Activated CD8-positive, alpha-beta memory T cell treated with anti-CD3 and anti-CD28 coated beads, Interleukin-2, amount 10 ng/mL, durations not matched to agents 7 days and 5 days (primary cell): ENCODE data around the gene PRDM16. TPM values are rescaled to one million over a fixed set of nuclear protein-coding genes. Genes with fewer than 3 reads are reported as not detected.

Experiments used
- ATAC-seq: fragments of 150-1000 bp; cut with Tn5 transposase; one replicate; pipeline ENCODE4 v1.10.0; 2021; ENCODE audit warnings: moderate library complexity
- CTCF ChIA-PET: fragments of 350-600 bp; sonication (Branson Sonifier 250); formaldehyde crosslinking; loops from one replicate; lab custom pipeline; 2021; ENCODE audit warnings: antibody characterized with exemption; lab: Charles Lee
- DNase-seq: peaks from one replicate; pipeline ENCODE4 v3.0.0-alpha.2; 2020
- H3K27ac Mint-ChIP-seq: one replicate; pipeline ENCODE4 v1.8.0; 2021; ENCODE audit warnings: mild to moderate bottlenecking, mixed read lengths
- H3K27me3 Mint-ChIP-seq: one replicate; pipeline ENCODE4 v1.8.0; 2021; ENCODE audit warnings: mixed read lengths
- H3K36me3 Mint-ChIP-seq: one replicate; pipeline ENCODE4 v1.8.0; 2021; ENCODE audit warnings: mild to moderate bottlenecking, mixed read lengths
- H3K4me1 Mint-ChIP-seq: one replicate; pipeline ENCODE4 v1.8.0; 2021; ENCODE audit warnings: mixed read lengths
- H3K4me3 Mint-ChIP-seq: one replicate; pipeline ENCODE4 v1.8.0; 2021; ENCODE audit warnings: mild to moderate bottlenecking, moderate library complexity, mixed read lengths
- H3K9me3 Mint-ChIP-seq: one replicate; pipeline ENCODE4 v1.8.0; 2022; ENCODE audit warnings: low read depth, mixed read lengths
- total RNA-seq, 2 experiments: library from RNA; stranded (reverse); gene quantifications; one replicate each; pipeline ENCODE4 v1.2.3, GENCODE V29; 2021

The PRDM16 gene
- total RNA-seq, 2 experiments from 2014 or later = not detected

- ATAC-seq = no peak
- H3K4me1 Mint-ChIP-seq = peaks cover 5% of the 10 kb centered on the region
- no peaks in the 10 kb centered on the region for H3K27me3 Mint-ChIP-seq
- H3K27ac Mint-ChIP-seq = no peak overlapping the region
- no peak overlapping the region for H3K4me3 Mint-ChIP-seq
- H3K9me3 Mint-ChIP-seq = no peaks in the 10 kb centered on the region
- no peaks in the 10 kb centered on the region for H3K36me3 Mint-ChIP-seq
- no peak for DNase-seq
- CTCF ChIA-PET = no interaction called here
Observed at GRCh38 chr1:3028531-3029282, 40.3 kb upstream of the PRDM16 start.

GRCh38 chr1:3029481-3029961, 39.5 kb upstream of the PRDM16 start:
- Mint-ChIP-seq H3K4me1 (peaks cover 5% of the 10 kb centered on the region), H3K4me3 (no peak overlapping the region), H3K27ac (no peak overlapping the region), H3K27me3 (no peaks in the 10 kb centered on the region), H3K9me3 (no peaks in the 10 kb centered on the region), H3K36me3 (no peaks in the 10 kb centered on the region)
- ATAC-seq (no peak), DNase-seq (no peak)
- CTCF ChIA-PET = no interaction called here

DNA sequence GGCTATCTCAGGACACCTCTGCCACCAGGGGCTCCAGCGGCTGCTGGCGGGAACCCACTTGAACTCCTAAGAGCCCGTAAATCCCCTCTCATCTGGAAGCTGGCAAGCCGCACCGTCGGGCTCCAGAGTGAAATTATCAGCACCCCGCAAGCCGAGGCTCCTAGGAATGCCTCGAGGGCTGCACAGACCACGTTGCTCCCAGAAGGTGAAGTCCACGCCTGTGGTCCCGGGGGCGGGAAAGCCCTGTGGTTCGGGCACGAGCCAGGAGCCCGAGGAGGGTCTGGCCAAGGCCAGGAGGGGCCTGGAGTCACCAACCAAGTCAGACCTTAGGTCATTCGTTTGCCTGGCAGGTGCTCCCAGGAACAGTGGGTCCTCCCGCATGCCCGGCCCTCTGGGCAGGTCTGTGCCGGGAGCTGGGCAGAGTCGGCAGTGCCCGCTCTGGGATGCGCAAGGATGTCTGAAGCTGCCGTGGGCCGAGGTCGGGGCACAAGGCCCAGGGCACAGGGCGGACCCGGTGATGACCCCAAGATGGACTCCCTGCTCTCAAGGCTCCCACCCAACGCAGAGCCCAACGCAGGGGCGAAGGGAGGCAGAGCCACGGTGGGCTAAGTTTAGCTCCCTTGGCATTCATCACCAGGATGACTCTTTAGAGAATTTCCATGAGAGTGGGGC, 38.9 kb upstream of the PRDM16 start:
- no peak overlapping the region for H3K27ac Mint-ChIP-seq
- H3K27me3 Mint-ChIP-seq = no peaks in the 10 kb centered on the region
- CTCF ChIA-PET = no interaction called here
- no peaks in the 10 kb centered on the region for H3K9me3 Mint-ChIP-seq
- DNase-seq (no peak), ATAC-seq (no peak)
- H3K4me1 Mint-ChIP-seq = peaks cover 5% of the 10 kb centered on the region
- no peak overlapping the region for H3K4me3 Mint-ChIP-seq
- no peaks in the 10 kb centered on the region for H3K36me3 Mint-ChIP-seq

- no peaks in the 10 kb centered on the region for H3K36me3 Mint-ChIP-seq
- peaks cover 5% of the 10 kb centered on the region for H3K4me1 Mint-ChIP-seq
- H3K27ac Mint-ChIP-seq = no peak overlapping the region
- ATAC-seq (no peak), DNase-seq (no peak)
- no peaks in the 10 kb centered on the region for H3K9me3 Mint-ChIP-seq
- H3K27me3 Mint-ChIP-seq = no peaks in the 10 kb centered on the region
- CTCF ChIA-PET = no interaction called here
- no peak overlapping the region for H3K4me3 Mint-ChIP-seq
Observed at GRCh38 chr1:3030663-3031381, 38.2 kb upstream of the PRDM16 start.

DNA sequence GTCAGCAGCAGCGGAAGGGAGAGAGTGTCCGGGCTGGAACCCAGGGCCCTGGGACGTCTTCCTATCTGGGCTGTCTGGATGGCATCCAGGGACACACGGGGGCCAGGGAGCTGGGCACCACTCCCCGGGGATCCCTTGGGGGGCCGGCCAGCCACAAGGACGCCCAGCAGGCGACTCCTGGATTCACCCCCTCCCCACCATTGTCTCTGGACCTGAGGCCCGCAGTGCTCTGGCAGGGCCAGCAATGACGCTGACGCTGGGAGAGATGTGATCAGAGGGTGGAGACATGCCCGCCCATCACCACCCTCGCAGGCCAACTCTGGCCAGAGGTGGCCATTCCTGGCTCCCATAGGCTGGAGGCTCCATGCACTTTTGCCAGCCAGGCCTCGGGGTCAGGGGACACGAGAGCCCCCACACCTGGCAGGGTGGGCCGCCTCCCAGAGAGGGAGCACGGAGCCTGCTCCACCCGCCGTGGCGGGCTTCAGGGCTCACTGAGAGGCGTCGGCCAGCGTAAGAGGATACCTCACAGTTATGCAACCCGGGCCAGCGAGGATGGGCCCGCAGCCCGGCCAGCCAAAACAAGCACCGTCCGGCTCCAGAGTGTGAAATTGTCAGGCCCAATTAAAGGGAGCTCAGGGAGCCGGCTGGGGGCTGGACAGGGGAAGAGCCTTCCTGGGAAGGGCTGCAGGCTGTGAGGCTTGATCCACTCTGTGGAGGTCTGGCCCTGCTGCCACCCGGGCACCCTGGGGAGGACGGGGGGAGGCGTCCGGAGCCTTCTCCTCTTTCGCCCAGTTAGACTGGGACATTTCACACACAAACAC, 37.4 kb upstream of the PRDM16 start:
- no peak for ATAC-seq
- Mint-ChIP-seq H3K4me3 (no peak overlapping the region), H3K36me3 (no peaks in the 10 kb centered on the region), H3K27me3 (no peaks in the 10 kb centered on the region), H3K4me1 (peaks cover 5% of the 10 kb centered on the region), H3K27ac (no peak overlapping the region), H3K9me3 (no peaks in the 10 kb centered on the region)
- CTCF ChIA-PET = no interaction called here
- no peak for DNase-seq

GRCh38 chr1:3032371-3033039, 36.5 kb upstream of the PRDM16 start:
- ATAC-seq = no peak
- peaks cover 5% of the 10 kb centered on the region for H3K4me1 Mint-ChIP-seq
- no peaks in the 10 kb centered on the region for H3K9me3 Mint-ChIP-seq
- no peaks in the 10 kb centered on the region for H3K27me3 Mint-ChIP-seq
- no peak for DNase-seq
- no peak overlapping the region for H3K27ac Mint-ChIP-seq
- no peaks in the 10 kb centered on the region for H3K36me3 Mint-ChIP-seq
- H3K4me3 Mint-ChIP-seq = no peak overlapping the region
- CTCF ChIA-PET = no interaction called here

DNA sequence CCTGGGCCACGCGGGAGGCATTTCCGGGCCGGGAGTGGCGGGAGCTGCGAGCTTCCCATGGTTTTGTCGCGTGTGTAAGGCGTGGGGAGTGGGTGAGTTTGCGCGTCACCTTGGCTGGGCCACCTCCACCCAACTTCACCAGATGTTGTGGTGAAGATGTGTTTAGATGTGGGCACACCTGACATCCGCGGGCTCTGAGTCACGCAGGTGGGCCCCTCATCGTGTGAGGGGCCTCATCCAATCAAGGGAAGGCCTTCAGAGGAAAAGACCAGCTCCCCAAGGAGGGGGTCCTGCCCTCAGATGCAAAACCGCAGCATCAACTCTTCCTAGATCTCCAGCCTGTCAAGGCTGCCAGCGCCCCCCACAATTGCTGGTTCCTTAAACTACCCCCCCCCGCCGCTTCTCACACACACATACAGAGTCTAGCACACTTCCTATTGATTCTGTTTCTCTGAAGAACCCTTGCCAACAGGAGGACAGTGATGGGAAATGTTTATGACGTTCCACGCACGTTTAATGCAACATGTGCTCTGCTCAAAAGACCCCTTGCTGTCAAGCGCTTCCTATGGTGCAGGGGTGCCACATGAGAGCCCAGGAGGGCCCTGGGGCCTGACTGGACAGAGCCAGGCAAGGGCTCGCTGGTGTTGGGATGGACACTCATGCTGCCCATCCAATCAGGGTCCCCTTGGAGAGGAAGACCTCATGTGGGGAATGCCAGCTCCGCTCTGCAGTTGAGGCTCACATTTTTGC, 35.8 kb upstream of the PRDM16 start:
- Mint-ChIP-seq H3K4me3 (no peak overlapping the region), H3K27me3 (no peaks in the 10 kb centered on the region), H3K27ac (peak overlapping the region; percentile 5), H3K36me3 (no peaks in the 10 kb centered on the region), H3K9me3 (no peaks in the 10 kb centered on the region), H3K4me1 (peaks cover 5% of the 10 kb centered on the region)
- no peak for DNase-seq
- no peak for ATAC-seq
- CTCF ChIA-PET = no interaction called here

GRCh38 chr1:3033790-3034090, 35.3 kb upstream of the PRDM16 start:
- Mint-ChIP-seq H3K36me3 (no peaks in the 10 kb centered on the region), H3K9me3 (no peaks in the 10 kb centered on the region), H3K27ac (no peak overlapping the region), H3K4me3 (no peak overlapping the region), H3K4me1 (peaks cover 5% of the 10 kb centered on the region), H3K27me3 (no peaks in the 10 kb centered on the region)
- ATAC-seq = no peak
- CTCF ChIA-PET = no interaction called here
- DNase-seq = no peak

- Mint-ChIP-seq H3K27ac (no peak overlapping the region), H3K9me3 (no peaks in the 10 kb centered on the region), H3K27me3 (no peaks in the 10 kb centered on the region), H3K4me3 (no peak overlapping the region), H3K36me3 (no peaks in the 10 kb centered on the region), H3K4me1 (peaks cover 5% of the 10 kb centered on the region)
- CTCF ChIA-PET = no interaction called here
- DNase-seq (no peak), ATAC-seq (no peak)
Observed at GRCh38 chr1:3034162-3034561, 34.8 kb upstream of the PRDM16 start.

DNA sequence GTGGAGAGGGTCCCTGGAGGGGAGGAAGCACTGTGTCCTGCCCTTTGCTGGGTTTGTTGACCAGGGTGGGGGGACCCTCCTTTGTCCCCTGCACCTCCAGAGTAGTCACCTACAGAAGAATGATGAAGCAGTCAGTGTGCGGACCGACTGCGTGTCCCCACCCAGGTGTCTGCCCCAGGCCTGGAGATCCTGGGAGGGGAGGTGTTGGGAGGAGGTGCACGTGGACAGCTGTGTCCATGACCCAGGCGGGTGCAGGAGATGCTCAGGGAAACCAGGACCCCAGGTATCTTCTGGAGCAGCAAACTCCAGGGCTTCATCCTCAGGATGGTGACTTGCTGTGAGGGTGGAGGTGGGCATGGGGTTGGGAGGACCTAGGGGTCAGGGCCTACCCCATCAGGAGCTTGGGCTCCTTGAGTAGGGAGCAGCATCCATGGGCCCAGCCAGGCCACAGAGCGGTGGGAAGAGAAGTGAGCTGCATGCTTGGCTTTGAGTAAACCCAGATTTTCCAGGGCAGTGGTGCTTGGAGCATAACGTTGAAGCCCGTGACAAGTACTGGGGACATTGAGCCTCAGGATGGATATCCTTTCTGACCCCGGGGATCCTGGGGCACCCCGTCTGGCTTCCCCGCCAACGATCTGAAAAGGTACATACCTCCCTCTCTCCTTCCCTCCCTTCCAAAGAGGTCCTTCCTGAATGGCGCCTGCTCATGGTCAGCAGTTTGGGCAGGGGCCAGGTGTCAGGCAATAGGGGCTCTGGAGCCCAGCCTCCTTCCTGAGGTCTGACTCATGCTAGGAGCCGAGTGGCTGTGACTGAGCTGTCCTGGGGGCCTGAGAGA, 34.1 kb upstream of the PRDM16 start:
- H3K9me3 Mint-ChIP-seq = no peaks in the 10 kb centered on the region
- H3K27ac Mint-ChIP-seq = no peak overlapping the region
- no peaks in the 10 kb centered on the region for H3K27me3 Mint-ChIP-seq
- no peak for DNase-seq
- ATAC-seq = no peak
- H3K4me3 Mint-ChIP-seq = no peak overlapping the region
- CTCF ChIA-PET = interaction anchor here (1.6 kb wide), 1 partner anchor 10 kb away, joined by 3 read pairs; no protein-coding TSS in a partner anchor
- H3K4me1 Mint-ChIP-seq = peaks cover 5% of the 10 kb centered on the region
- no peaks in the 10 kb centered on the region for H3K36me3 Mint-ChIP-seq

DNA sequence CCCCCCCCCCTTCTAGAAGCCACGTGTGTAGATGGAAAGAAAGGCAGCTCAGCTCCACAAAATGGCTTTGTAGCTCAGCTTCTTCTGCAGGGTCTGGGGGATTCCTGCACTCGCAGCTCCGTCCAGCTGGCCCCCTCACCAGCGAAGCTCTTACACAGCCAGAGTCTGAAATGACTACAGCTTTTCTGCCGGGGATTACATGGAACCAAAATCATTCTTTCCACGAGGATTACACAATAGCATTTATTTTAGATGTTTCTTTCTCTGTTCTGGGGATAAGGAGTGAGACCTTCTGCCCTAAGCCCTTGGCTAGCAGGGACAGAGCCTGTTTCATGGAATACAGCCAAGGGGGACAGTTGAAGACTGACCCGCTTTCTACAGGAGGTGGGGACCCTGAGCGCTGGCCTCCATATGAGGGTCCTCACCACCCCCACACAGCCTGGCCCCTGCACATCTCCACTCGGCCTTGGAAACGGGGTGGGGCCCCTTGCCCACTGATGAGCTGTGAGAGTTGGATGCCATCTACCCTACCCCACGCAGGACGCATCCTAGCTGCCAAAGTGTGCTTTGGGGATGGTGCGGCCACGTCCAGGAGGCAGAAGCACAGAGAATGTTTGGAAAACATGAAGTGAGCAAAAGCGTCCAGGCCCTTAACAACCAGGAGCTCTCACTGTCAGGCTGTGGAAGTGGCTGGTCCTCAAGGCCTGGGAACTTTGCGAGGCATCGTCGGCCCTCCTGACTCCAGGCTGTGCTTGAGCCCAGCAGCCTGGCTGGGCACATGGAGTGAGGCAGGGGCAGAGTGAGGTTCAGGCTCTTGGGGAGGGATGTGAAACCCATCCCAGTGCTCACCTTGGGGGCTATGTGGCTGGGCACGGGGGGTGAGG, 33.2 kb upstream of the PRDM16 start:
- H3K36me3 Mint-ChIP-seq = no peaks in the 10 kb centered on the region
- ATAC-seq (no peak), DNase-seq (no peak)
- CTCF ChIA-PET = interaction anchor here (1.6 kb wide), 1 partner anchor 11 kb away, joined by 3 read pairs; no protein-coding TSS in a partner anchor
- no peak overlapping the region for H3K27ac Mint-ChIP-seq
- H3K9me3 Mint-ChIP-seq = no peaks in the 10 kb centered on the region
- H3K4me1 Mint-ChIP-seq = peaks cover 5% of the 10 kb centered on the region
- H3K4me3 Mint-ChIP-seq = no peak overlapping the region
- H3K27me3 Mint-ChIP-seq = no peaks in the 10 kb centered on the region
